Islet of Langerhans (tissue), 1 donor: ENCODE results near the gene GRK3.

Experiments used
- FAIRE-seq: peaks from one replicate; lab custom pipeline; 2011; peaks lifted over from hg19 to GRCh38; lab: Jason Lieb, UNC

The GRK3 gene

DNA sequence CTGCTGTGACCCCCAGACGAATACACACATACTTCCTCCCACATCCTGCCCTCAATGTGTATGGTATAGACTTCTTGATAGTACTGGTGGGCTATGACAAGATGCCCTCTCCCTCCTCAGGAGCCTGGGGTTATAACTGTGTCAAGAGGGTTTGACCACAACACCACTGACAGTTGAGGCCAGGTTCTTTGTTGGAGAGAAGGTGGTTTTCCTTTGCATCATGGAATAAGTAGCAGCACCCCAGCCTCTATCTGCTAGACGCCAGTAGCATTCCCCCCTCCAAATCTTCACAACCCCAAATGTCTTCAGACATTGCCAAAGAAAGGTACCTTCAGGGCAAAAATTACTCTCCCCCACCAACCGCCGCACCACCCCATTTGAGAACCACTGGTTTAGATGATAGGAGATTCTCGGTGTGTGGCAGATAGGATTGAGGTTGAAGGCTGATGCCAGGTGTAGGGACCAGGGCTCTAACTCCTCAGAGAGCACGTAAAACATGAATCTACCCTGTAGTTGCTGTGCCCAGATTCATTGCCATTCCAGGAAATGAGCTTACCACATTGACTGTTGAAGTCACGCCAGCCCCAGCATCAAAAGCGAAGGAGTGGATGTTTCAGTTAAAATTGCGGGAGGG, 172.0 kb downstream of the GRK3 start:
- no peak for FAIRE-seq

DNA sequence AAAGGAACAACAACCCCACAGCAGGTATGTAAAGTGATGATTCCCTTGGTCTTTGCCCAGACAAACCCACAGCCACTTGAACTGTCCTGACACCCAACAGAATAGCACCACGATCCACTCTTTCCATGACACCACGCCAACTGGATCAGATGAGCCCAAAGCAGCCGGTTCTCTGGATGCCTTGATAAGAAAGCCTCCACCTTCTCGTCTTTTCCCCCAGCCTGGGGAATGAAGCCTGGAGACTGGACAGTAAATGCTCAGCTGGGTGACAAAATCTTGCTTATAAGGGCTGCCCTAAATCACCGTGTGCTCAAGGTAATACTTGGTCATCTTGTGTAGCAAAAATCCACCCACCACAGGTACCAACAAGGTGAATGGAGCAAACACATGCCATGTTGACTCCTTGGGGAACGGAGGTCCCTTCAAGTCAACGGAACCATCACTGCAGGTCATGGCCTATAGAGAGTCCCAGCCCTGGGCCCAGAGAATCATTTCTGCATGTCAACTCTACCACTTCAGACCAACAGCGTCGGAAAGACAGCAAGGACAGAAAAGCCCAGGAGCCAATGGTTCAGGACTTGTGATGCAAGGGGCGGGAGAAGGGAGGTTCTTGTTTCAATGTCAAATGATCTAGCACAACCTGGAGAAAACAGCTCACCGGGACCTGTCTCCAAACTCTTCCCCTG, 175.3 kb downstream of the GRK3 start:
- no peak for FAIRE-seq

DNA sequence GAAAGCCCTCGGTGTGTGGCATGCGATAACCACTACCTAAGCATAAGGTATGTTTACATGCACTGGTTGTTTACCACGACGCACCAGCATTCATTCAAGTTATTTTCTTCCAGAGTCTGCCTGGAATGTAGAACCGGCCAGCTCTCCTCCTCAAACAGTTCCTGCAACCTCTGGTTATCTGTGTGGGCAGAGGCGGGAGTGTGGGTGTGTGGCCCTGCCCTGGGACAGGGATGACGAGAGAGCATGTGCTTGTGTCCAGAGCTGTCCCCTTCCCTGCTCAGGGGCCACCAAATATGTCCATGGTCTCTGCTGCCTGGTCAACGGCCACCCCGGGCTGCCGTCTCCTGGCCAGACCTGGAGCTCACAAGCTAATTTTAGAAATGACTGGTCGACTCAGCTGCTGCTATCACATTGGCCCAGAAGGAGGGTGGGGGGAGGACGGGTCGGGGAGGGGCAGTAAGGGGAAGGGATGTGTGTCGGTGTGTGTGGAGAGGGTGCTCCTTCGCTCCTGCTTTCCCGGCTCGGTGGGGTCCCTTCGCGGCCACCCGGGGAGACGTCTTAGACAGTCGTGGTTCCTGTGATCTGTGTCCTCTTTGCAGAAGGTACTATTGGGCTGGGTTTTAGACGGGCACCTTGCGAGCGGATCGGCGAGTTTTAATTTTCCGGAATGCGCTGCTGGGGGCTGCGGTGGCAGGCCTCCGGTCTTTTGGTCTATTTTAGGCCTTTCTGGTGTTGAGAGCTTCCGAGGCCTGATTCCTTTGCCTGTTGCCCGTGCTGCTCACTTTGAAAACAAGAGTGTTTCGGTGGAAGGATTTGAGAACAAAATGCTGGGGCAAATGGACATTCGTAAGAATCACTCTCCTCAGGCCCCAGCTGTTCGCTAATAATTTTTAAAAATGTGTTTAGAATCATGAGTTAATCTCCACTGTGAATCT, 177.5 kb downstream of the GRK3 start, which contains the start of gene MYO18B:
Gene MYO18B (plus strand): TSS at position 497 of the 935 bp plus-strand sequence. CDS start 18,905 bp downstream, outside the sequence.
- FAIRE-seq, result no peak

DNA sequence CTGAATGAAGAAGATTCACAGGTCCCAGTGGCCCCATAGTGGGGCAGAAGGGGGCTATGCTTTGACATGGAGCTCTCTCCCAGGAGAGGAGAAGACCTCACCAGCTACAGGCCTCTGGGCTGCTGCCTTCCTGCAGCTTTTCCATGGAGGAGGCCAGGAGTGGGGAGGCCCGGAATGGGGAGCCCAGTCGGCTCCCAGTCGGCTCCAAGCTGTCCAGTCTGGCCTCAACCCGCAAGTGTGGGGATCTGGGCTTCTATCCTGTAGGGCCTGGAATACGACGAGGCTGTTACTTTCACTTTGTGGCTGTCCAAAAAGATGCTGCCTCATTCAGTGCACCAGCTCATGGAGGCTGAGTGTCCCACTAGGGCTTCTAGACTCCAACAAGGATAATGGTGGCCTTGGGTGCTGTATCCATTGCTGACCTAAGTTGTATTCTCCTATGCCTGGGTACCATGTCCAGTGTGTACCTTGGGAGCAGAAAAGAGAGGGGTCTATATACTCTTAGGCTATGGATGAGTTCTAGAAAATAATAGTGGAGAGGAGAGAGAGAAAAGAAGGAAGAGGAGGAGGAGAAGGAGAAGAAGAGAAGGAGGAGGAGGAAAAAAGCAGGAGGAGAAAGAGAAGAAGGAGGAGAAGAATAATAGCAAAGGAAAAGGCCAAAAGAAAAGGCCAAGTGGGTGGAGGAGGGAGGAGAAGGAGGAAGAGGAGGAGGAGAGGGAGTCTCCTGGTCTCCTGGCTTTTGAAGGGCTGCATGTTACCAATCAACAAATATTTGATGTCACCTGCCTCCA, 178.6 kb downstream of the GRK3 start:
- FAIRE-seq, result no peak

DNA sequence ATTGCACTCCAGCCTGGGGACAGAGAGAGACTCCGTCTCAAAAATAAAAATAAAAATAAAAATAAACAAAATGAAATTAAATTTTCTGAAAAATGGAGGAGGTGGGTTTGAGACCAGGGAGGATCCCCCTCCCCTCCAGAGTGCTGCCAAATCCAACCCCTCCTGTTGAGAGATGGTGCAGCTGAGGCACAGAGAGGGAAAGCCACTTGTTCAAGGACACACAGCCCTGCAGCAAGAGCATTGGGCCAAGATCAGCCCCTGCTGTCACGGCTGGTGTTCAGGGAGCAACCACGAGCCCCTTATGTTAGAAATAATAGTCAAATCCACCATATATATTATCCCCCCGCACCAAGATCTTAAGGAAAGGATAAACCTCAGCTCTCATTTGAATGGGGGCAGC, 180.2 kb downstream of the GRK3 start:
- no peak for FAIRE-seq

DNA sequence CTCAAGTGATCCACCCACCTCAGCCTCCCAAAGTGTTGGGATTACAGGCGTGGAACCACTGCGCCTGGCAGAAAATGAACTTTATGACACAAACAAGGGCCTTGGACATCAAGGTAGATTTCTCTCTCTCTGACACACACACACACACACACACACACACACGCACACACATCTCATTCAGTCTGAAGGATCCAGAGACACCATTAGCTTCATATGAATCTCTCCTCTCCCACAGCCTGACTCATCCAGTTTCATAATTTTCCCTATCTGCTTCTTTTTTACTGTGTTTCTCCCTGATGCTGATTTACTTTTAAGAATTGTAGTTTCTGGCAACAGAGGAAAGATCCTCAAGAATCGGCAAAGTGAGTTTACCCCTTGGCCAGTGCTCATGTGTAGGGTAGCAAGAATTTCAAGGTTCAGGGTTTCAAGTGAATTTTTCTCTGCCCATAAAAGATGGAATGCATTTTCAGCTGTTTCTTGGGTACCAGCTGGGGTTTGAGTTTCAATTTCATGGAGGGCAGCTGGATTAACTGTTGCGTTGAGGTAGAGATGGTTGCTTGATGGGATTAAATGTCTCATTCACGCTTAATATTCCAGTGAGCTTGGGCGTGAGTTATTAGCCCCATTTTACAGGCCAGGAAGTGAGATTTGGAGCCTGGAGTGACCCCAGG, 181.0 kb downstream of the GRK3 start:
- FAIRE-seq, result no peak

DNA sequence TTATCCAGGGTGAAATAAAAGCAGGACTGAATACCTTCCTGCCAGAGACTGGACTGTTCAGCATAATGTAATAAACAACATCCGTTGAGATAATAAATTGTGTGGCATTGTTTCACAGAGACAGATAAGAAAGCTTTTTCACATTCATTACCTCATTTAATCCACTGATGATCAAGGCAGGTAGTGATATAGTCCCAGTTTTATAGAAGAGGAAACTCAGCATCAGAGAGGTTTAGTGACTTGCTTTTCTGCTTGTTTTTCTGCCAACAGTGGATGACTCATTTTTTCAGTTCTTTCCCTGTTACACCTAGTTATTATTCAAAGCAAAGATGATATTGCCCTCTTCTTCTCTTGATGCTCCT, 181.5 kb downstream of the GRK3 start:
- FAIRE-seq, result no peak

DNA sequence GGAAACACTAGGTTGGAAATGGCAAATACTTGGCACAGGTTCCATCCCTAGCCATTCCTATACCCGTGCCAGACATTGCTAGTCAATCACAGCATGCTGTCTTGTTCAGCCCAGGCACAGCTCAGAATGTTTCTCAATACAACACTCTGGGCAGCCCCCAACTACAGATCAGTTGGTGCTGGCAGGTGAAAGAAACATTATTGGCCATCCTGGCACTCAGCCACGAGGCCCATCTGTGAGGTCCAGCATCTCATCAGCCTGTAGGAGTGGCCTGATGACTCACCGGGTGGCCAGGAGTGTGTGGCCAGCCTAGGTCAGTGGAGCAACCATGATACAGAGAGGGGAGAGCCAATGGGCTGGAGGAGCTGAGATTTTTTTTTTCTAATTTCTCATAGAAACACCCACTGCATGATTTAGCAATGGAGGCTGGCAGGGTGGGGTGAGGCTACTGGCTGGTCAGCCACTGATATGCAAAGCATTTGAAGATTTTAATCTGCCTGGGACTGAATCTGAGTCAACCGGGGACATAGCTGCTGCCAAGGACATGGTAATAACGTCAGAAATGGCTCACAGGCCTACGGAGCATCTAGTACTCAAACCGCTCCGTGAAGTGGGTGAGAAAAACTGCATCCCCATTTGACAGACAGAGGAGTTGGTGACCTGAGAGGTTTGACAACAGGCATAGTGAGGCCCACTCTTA, 182.9 kb downstream of the GRK3 start:
- no peak for FAIRE-seq

DNA sequence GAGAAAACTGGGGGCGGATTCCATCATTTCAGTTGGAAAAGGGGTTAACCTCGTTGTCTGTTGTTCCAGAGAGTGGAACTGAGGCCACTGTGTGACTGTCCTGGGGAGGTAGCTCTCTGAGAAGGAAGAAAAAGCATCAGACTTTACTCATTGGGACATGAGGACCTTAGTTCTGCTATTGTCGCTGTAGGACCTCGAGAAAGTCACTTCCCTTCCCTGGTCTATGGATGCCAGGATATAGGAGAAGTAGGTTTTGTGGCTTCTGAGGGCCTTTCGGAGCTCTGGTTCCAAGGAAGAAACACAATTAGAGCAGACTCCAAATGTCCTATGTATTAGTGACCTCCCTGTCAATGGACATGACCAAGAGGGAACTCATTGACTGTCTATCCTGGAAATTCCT, 183.7 kb downstream of the GRK3 start:
- FAIRE-seq, result no peak

DNA sequence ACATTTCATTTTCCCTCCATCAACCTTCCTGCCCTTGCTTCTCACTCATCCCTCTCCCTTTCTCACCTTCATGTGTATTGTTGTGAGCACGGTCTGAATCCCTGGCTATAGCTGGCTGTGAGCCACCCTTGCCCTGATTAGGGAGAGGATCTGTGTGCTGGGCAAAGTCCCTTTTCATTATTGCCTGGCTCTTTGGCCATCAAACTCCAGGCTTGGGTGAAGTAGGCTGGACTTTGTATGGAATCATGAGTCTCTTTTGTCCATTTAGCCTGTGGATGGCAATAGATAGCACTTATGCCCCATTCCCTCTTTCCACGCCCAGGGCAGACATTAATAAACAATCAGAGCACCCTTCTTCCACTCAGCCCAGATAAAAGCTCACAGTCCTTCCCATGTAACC, 184.2 kb downstream of the GRK3 start:
- no peak for FAIRE-seq

DNA sequence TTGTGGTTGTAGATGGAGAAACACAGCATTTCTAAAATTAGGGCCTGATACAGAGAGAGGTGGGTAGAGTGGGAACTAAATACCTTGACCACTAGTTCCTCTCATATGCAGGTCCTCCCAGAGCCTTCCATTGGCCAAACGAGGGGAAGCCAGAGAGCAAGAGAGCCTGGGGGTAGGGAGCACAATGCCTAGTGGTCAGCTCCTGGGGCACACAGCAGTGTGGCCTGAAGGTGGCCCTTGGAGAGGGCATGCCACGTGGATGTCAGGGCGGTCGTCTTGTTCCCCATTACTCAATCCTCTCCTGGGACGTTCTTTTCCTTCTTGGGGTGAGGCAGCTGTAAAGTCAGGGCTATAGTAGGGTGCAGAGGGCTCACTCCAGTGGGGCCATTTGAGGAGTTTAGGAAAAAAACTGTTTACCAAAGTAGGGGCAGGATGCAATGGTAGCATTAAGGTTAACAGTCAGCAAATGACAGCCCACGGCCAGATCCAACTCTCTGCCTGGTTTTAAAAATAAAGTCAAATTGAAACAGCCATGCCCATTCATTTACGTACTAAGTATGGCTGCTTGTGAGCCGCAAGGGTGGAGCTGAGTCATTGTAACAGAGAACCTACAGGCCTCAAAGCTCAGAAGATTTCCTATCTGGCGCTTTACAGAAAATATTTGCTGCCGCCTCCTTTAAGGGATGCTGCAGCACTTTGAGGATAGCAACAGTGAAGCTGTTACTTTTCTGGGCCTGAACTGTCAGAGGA, 185.1 kb downstream of the GRK3 start:
- no peak for FAIRE-seq

DNA sequence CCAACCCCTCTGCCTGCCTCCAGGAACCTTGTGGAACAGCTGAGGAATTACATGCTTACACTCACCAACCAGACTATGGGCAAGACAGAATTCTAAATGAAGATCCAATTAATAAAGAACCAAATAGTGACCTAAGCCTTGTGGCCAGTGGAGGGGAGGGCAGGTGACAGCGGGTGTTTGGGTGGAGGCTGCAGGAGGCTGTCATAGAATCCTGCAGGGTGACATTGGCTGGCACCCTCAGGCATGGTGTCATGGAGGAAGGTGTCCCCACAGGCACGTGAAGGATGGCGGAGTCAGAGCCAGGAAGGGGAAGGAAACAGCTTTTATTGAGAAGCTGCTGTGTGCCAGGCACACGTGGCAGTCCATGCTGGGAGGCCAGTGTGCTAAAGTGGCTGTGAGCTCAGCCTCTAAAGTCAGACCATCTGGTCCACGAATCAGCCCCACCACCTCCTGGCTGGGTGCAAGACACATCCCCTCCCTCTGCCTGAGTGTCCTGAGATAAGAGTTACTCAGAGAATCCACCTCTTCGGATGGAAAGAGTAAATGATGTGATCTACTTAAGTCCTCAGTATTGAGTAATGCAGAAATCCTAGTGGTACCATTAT, 186.2 kb downstream of the GRK3 start:
- FAIRE-seq, result no peak

DNA sequence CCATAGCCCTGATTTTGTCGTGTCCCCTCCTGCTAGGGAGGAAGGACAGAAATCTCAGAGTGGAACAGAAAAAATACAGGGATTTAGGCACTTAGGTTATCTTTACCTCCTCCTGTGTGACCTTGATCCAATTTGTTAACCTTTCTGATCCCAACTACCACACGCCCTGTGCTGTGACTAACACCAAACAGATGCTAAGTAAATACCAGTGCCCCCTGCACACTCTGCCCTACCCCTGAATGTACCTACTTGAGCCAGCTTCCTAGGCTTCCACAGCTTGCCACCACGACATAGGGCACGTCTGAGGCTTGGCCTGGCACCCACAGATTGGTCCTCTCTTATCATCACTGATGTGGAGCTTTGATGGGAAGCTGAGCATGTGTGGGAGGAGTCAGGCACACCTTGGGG, 186.7 kb downstream of the GRK3 start:
- FAIRE-seq, result no peak

DNA sequence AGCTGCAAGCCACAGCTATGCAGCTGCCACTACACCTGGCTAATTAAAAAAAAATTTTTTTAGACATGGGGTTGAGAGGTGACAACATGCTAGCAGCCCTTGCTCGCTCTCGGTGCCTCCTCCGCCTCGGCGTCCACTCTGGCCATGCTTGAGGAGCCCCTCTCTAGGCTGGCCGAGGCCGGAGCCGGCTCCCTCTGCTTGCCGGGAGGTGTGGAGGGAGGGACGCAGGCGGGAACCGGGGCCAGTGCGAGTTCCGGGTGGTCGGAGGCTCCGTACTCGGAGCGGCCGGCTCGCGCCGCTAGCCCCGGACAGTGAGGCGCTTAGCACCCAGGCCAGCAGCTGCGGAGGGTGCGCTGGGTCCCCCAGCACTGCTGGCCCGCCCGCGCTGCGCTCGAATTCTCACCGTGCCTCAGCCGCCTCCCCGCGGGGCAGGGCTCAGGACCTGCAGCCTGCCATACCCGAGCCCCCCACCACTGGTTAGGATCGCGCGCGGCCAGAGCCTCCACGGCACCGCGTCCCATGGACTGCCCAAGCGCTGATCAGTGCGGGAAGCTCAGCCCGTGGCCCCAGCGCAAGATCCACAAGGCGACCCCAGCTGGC, 188.2 kb downstream of the GRK3 start:
- FAIRE-seq, result no peak

DNA sequence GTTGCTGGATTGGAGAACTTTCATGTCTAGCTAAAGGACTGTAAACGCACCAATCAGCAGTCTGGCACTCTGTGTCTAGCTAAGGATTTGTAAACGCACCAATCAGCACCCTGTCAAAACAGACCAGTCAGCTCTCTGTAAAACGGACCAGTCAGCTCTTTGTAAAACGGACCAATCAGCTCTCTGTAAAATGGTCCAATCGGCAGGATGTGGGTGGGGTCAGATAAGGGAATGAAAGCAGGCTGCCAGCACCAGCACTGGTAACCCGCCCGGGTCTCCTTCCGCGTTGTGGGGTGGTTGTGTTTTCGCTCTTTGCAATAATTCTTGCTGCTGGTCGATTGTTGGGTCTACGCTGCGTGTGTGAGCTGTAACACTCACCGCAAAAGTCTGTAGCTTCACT, 188.8 kb downstream of the GRK3 start:
- no peak for FAIRE-seq

DNA sequence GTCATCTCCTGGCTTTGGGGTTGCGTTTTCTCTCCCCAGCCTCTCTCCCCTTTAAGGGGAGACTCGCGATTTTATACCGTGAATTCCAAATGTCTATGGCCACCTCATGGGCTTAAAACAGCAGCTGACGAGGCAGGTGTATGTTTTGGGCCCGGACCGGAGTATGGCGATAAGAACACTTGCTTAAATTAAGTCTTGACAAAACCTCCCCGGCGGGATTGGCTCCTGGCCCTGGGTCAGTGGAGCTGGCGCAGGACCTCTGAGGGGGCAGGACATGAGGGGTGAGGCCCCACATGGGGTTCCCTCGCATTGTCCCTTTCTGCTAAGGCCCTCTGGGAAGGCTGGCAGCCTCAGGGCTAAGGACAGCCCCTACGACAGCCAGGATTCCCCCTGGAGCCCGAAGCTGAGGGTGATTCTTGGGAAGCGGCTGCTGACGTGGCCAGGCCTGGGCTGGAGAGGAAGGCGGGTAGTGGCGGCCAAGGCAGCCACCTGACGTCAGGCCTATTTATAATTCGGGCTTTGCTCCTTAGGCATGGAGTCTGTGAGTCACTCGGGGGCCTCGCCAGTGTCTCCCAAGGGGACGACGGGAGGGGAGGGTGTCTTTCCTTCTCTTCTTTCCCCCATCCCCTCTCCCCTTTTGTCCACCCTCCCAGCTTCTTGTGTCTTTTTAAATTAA, 190.2 kb downstream of the GRK3 start:
- FAIRE-seq, result no peak

DNA sequence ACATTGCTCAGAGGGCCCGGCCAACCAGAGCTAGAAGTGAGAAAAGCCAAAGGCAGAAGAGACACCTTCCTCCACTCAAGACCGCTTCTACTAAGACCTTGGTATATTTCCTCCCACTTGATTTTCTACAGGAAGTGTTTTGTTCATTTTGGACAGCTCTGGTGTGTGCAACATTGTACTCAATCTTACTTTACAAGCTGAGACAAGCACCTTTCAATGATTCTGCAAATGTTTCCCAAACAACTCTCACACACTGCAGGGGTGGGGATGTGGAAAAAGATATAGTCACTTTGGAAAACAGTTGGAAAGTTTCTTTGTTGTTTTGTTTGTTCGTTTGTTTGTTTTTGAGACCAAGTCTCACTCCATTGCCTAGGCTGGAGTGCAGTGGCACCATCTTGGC, 193.2 kb downstream of the GRK3 start:
- no peak for FAIRE-seq

DNA sequence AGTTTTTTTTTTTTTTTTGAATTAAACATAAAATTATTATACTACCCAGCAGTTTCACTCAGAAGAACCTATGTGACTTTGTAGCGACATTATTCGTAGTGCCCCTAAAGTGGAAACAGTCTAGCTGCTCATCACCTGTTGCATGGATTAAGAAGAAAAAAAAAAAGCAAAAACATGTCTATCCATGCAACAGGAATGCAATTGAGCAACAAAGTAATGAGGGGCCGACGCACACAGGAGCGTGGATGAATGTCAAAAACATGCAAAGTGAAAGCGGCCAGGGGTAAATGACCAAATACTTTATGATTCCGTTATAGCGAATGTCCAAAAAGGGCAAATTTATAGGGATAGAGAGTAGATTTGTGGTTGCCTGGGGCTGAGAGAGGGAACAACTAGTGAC, 193.8 kb downstream of the GRK3 start:
- FAIRE-seq, result no peak

DNA sequence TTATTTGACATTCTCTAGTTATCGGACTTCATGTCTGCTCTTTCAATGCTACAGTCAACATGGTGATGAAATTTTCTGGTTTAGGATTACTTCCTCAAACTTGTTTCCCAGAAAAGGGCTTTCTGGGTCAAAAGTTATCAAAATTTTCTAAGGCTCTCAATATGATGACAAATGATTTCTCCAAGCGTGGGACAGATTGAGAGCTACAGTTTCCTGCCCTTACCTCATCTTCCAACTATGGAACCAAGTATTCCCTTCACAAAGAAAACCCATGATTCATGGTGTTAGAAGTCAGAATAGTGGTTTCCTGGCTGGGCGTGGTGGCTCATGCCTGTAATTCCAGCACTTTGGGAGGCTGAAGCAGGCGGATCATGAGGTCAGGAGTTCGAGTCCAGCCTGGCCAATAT, 195.4 kb downstream of the GRK3 start:
- FAIRE-seq, result no peak
